ENCODE results near the gene ATP13A2.

GRCh38 chr1:17007121-17007520, 4.6 kb downstream of the ATP13A2 start:
- TF ChIP-seq CTCF (conservative IDR thresholded peaks at IDR 0.05; ENCODE audit: low read length) (no peak), EZH2phosphoT487 (IDR thresholded peaks at IDR 0.05; ENCODE audit: borderline replicate concordance, low read depth, low read length) (no peak)
